DND-41 (cell line): ENCODE results near the gene RPGR.

Experiments
- ATAC-seq: fragments of 200-7000 bp; cut with Tn5 transposase; 3 replicates; pipeline ENCODE4 v1.9.1; 2021; ENCODE audit warnings: low read depth; ENCODE audit not compliant: insufficient read depth
- DNase-seq: peaks from one replicate; pipeline ENCODE4 v3.0.0-alpha.2; 2020
- H2AFZ ChIP-seq: 2 replicates; pipeline ENCODE4 v1.6.0; 2012; ENCODE audit warnings: low read depth, low read length
- H3K27ac ChIP-seq: 2 replicates; pipeline ENCODE4 v1.5.1; 2012; ENCODE audit warnings: low read length, inconsistent platforms
- H3K27me3 ChIP-seq: fragments of 200-600 bp; sonication (generic); 2 replicates; pipeline ENCODE4 v1.6.0; 2012; ENCODE audit warnings: low read length, mild to moderate bottlenecking, inconsistent platforms; ENCODE audit not compliant: insufficient read depth, poor library complexity
- H3K36me3 ChIP-seq: 2 replicates; pipeline ENCODE4 v1.5.1; 2012; ENCODE audit warnings: low read length, inconsistent platforms; ENCODE audit not compliant: insufficient read depth
- H3K4me1 ChIP-seq: 2 replicates; pipeline ENCODE4 v1.5.1; 2012; ENCODE audit warnings: mild to moderate bottlenecking, low read length; ENCODE audit not compliant: insufficient read depth
- H3K4me2 ChIP-seq: 2 replicates; pipeline ENCODE4 v1.6.0; 2012; ENCODE audit warnings: mild to moderate bottlenecking, moderate library complexity, low read length, inconsistent platforms; ENCODE audit not compliant: insufficient read depth
- H3K4me3 ChIP-seq, 2 experiments: fragments of 200-600 bp in 1 of 2; shearing (Covaris generic) in 1 of 2; 2 replicates each; pipeline ENCODE4 v1.5.1; 2012 to 2016; ENCODE audit warnings: inconsistent platforms in 2 of 2, low read length in 2 of 2, mild to moderate bottlenecking in 2 of 2, low read depth in 1 of 2, moderate library complexity in 1 of 2
- H3K79me2 ChIP-seq: 2 replicates; pipeline ENCODE4 v1.6.0; 2012; ENCODE audit warnings: low read length, inconsistent platforms; ENCODE audit not compliant: insufficient read depth
- H3K9ac ChIP-seq: 2 replicates; pipeline ENCODE4 v1.6.0; 2012; ENCODE audit warnings: low read depth, mild to moderate bottlenecking, inconsistent platforms, low read length, moderate library complexity
- H3K9me3 ChIP-seq: 2 replicates; pipeline ENCODE4 v1.5.1; 2012; ENCODE audit warnings: low read length, moderate library complexity, mild to moderate bottlenecking, inconsistent platforms; ENCODE audit not compliant: insufficient read depth, severe bottlenecking
- H4K20me1 ChIP-seq: 2 replicates; pipeline ENCODE4 v1.6.0; 2012; ENCODE audit warnings: low read length; ENCODE audit not compliant: insufficient read depth
- EZH2 ChIP-seq: IDR thresholded peaks from 3 replicates; pipeline ENCODE4 v1.6.1; 2012; ENCODE audit warnings: borderline replicate concordance, low read depth, mild to moderate bottlenecking, moderate library complexity, low read length, inconsistent platforms; ENCODE audit not compliant: severe bottlenecking
- TF ChIP-seq, protein P1 (sequence below): IDR thresholded peaks from 2 replicates; pipeline ENCODE4 v1.5.1; 2012; ENCODE audit warnings: borderline replicate concordance, low read length, moderate library complexity, mild to moderate bottlenecking; ENCODE audit not compliant: poor library complexity, severe bottlenecking; ENCODE audit errors: extremely low read depth

The RPGR gene, protein sequence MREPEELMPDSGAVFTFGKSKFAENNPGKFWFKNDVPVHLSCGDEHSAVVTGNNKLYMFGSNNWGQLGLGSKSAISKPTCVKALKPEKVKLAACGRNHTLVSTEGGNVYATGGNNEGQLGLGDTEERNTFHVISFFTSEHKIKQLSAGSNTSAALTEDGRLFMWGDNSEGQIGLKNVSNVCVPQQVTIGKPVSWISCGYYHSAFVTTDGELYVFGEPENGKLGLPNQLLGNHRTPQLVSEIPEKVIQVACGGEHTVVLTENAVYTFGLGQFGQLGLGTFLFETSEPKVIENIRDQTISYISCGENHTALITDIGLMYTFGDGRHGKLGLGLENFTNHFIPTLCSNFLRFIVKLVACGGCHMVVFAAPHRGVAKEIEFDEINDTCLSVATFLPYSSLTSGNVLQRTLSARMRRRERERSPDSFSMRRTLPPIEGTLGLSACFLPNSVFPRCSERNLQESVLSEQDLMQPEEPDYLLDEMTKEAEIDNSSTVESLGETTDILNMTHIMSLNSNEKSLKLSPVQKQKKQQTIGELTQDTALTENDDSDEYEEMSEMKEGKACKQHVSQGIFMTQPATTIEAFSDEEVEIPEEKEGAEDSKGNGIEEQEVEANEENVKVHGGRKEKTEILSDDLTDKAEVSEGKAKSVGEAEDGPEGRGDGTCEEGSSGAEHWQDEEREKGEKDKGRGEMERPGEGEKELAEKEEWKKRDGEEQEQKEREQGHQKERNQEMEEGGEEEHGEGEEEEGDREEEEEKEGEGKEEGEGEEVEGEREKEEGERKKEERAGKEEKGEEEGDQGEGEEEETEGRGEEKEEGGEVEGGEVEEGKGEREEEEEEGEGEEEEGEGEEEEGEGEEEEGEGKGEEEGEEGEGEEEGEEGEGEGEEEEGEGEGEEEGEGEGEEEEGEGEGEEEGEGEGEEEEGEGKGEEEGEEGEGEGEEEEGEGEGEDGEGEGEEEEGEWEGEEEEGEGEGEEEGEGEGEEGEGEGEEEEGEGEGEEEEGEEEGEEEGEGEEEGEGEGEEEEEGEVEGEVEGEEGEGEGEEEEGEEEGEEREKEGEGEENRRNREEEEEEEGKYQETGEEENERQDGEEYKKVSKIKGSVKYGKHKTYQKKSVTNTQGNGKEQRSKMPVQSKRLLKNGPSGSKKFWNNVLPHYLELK

GRCh38 chrX:38327007-38327774 lies at the start of gene RPGR:
Gene RPGR, minus strand, starts transcription at chrX:38327509. Its CDS starts 142 bp downstream, at chrX:38327367.
- peak; percentile 93 for DNase-seq
- peaks cover 20% of the 10 kb centered on the region for H3K79me2 ChIP-seq

GRCh38 chrX:38376747-38377146 lies 49.4 kb upstream of the RPGR start:
- no peaks in the 10 kb centered on the region for H3K4me1 ChIP-seq
- H3K4me2 ChIP-seq: no peak overlapping the region
- H3K27ac ChIP-seq: no peak overlapping the region
- H3K9ac ChIP-seq: no peak overlapping the region
- no peaks in the 10 kb centered on the region for H3K79me2 ChIP-seq
- H2AFZ ChIP-seq: no peak overlapping the region
- H4K20me1 ChIP-seq: no peaks in the 10 kb centered on the region
- H3K4me3 ChIP-seq: no peak overlapping the region
- no peaks in the 10 kb centered on the region for H3K27me3 ChIP-seq
- TF ChIP-seq, protein P1, sequence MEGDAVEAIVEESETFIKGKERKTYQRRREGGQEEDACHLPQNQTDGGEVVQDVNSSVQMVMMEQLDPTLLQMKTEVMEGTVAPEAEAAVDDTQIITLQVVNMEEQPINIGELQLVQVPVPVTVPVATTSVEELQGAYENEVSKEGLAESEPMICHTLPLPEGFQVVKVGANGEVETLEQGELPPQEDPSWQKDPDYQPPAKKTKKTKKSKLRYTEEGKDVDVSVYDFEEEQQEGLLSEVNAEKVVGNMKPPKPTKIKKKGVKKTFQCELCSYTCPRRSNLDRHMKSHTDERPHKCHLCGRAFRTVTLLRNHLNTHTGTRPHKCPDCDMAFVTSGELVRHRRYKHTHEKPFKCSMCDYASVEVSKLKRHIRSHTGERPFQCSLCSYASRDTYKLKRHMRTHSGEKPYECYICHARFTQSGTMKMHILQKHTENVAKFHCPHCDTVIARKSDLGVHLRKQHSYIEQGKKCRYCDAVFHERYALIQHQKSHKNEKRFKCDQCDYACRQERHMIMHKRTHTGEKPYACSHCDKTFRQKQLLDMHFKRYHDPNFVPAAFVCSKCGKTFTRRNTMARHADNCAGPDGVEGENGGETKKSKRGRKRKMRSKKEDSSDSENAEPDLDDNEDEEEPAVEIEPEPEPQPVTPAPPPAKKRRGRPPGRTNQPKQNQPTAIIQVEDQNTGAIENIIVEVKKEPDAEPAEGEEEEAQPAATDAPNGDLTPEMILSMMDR: no peak
- TF ChIP-seq EZH2: no peak
- no peaks in the 10 kb centered on the region for H3K36me3 ChIP-seq
- no peaks in the 10 kb centered on the region for H3K9me3 ChIP-seq
- ATAC-seq (no peak), DNase-seq (no peak)

More at GRCh38 chrX:38327007-38327774, at the start of gene RPGR:
- peak; percentile 96 for ATAC-seq
- Histone ChIP-seq H3K27me3 (no peaks in the 10 kb centered on the region), H4K20me1 (no peaks in the 10 kb centered on the region), H2AFZ (peak within 1 kb of the TSS; percentile 91), H3K9ac (peak within 1 kb of the TSS; percentile 66), H3K4me1 (peaks cover 20% of the 10 kb centered on the region), H3K9me3 (no peaks in the 10 kb centered on the region), H3K4me3 (peak within 1 kb of the TSS; percentile 83 to 88), H3K27ac (peak within 1 kb of the TSS; percentile 65), H3K36me3 (no peaks in the 10 kb centered on the region; the same call in 1 of the 2 replicates), H3K4me2 (peak within 1 kb of the TSS; percentile 69)
- no peak for TF ChIP-seq EZH2
- TF ChIP-seq, protein P1: peak; percentile 84

DNA sequence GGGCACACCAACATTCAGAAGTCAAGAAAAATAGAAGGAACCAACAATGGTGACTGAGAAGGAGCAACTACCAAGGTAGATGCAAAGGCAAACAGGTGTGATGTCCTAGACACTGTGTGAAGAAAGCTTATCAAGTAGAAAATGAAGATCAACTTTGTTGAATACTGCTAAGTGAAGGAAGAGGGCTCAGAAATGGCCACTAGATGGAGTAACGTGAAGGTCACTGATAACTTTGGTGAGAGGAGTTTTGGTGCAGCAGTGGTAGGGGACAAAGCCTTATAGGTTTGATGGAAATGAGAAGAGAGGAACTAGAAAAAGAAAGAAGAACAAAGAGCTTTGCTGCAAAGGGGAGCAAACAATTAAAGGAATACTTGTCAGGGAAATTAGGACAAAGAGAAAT lies 48.6 kb upstream of the RPGR start:
- H3K27me3 ChIP-seq: no peaks in the 10 kb centered on the region
- TF ChIP-seq, protein P1: peak; percentile 54
- no peak for TF ChIP-seq EZH2
- no peak overlapping the region for H3K27ac ChIP-seq
- H4K20me1 ChIP-seq: no peaks in the 10 kb centered on the region
- no peaks in the 10 kb centered on the region for H3K36me3 ChIP-seq
- ATAC-seq (no peak), DNase-seq (peak; percentile 6)
- no peaks in the 10 kb centered on the region for H3K79me2 ChIP-seq
- H3K4me2 ChIP-seq: no peak overlapping the region
- no peak overlapping the region for H3K9ac ChIP-seq
- no peaks in the 10 kb centered on the region for H3K9me3 ChIP-seq
- no peak overlapping the region for H3K4me3 ChIP-seq
- H2AFZ ChIP-seq: no peak overlapping the region
- H3K4me1 ChIP-seq: no peaks in the 10 kb centered on the region
